Measurements from ENCODE around the gene BCL2L2.

Gene BCL2L2

GRCh38 chr14:23355871-23356435 lies 49.3 kb downstream of the BCL2L2 start:
- DNase-seq (ENCODE audit: low read depth in 2 of 2) = no peak

GRCh38 chr14:23356662-23357061 lies 50.0 kb downstream of the BCL2L2 start:
- no peak for DNase-seq (ENCODE audit: low read depth in 2 of 2)

GRCh38 chr14:23357261-23357660 lies 50.6 kb downstream of the BCL2L2 start:
- DNase-seq (ENCODE audit: low read depth in 2 of 2) = no peak

- no peak for DNase-seq (ENCODE audit: low read depth in 2 of 2)
These were observed 51.4 kb downstream of the BCL2L2 start for GRCh38 chr14:23358042-23358441.

- DNase-seq (ENCODE audit: low read depth in 2 of 2) = no peak
These were observed 52.0 kb downstream of the BCL2L2 start for GRCh38 chr14:23358553-23359166.

- DNase-seq (ENCODE audit: low read depth in 2 of 2) = no peak
These were observed 52.6 kb downstream of the BCL2L2 start for GRCh38 chr14:23359167-23359626.

GRCh38 chr14:23359722-23360447 lies 53.3 kb downstream of the BCL2L2 start:
- no peak for DNase-seq (ENCODE audit: low read depth in 2 of 2)

GRCh38 chr14:23360496-23360895 lies 53.9 kb downstream of the BCL2L2 start:
- no peak for DNase-seq (ENCODE audit: low read depth in 2 of 2)

- no peak for DNase-seq (ENCODE audit: low read depth in 2 of 2)
These were observed 54.7 kb downstream of the BCL2L2 start for GRCh38 chr14:23361320-23361719.

Data from stimulated activated CD8-positive, alpha-beta memory T cell treated with anti-CD3 and anti-CD28 coated beads, Interleukin-2, amount 100 ng/mL, for 1 hour (primary cell).